NCI-H2196 (cell line): Measurements from ENCODE around the gene MYL3.

Source experiments
- DNase-seq: peaks from one replicate; lab custom pipeline; 2025; ENCODE audit not compliant: unreplicated experiment; lab: John Stamatoyannopoulos, UW

Gene MYL3

GRCh38 chr3:46865546-46865945 lies 2.3 kb upstream of the MYL3 start:
- DNase-seq: no peak

- DNase-seq: no peak
Measured at GRCh38 chr3:46865031-46865507, 1.8 kb upstream of the MYL3 start.

GRCh38 chr3:46864061-46864881 lies 1.0 kb upstream of the MYL3 start:
- DNase-seq: no peak

- no peak for DNase-seq
Measured at GRCh38 chr3:46862369-46863025, 747 bp downstream of the MYL3 start.

- no peak for DNase-seq
Measured at GRCh38 chr3:46861605-46862368, 1.5 kb downstream of the MYL3 start.

GRCh38 chr3:46860810-46861604 lies 2.2 kb downstream of the MYL3 start:
- DNase-seq: no peak

- DNase-seq: no peak
Measured at GRCh38 chr3:46860017-46860809, 3.0 kb downstream of the MYL3 start.

- DNase-seq: no peak
Measured at GRCh38 chr3:46859001-46859710, 4.1 kb downstream of the MYL3 start.

- DNase-seq: no peak
Measured at GRCh38 chr3:46858456-46858855, 4.8 kb downstream of the MYL3 start.

- no peak for DNase-seq
Measured at GRCh38 chr3:46857485-46858341, 5.5 kb downstream of the MYL3 start.

GRCh38 chr3:46856576-46857471 lies 6.4 kb downstream of the MYL3 start:
- DNase-seq: no peak

GRCh38 chr3:46854555-46854991 lies 8.7 kb downstream of the MYL3 start:
- DNase-seq: no peak

- no peak for DNase-seq
Measured at GRCh38 chr3:46853441-46854415, 9.5 kb downstream of the MYL3 start.

- DNase-seq: no peak
Measured at GRCh38 chr3:46852839-46853355, 10.3 kb downstream of the MYL3 start.

GRCh38 chr3:46852334-46852720 lies 10.9 kb downstream of the MYL3 start:
- no peak for DNase-seq
